Epithelial cell of proximal tubule (primary cell): Measurements from ENCODE around the gene FEM1A. TPM values are rescaled to one million over a fixed set of nuclear protein-coding genes. Genes with fewer than 3 reads are reported as not detected.

Experiments
- DNase-seq: peaks from one replicate; pipeline ENCODE4 v3.0.0-alpha.2; 2011; ENCODE audit warnings: low read depth
- H3K4me3 ChIP-seq: 2 replicates; pipeline ENCODE4 v1.5.1; 2011; ENCODE audit warnings: low read depth, mild to moderate bottlenecking, low read length
- CTCF ChIP-seq: conservative IDR thresholded peaks from 2 replicates; pipeline ENCODE4 v1.5.1; 2012; ENCODE audit warnings: low read depth, mild to moderate bottlenecking, low read length
- total RNA-seq: library from RNA; depleted of rRNA; stranded (reverse); fragments of >200 nt; gene quantifications from 2 replicates; pipeline ENCODE4 v1.2.3, GENCODE V29; 2015

The FEM1A gene
- total RNA-seq, 1 donor from 2014 or later: 10.4 TPM

- TF ChIP-seq CTCF: no peak
- H3K4me3 ChIP-seq: no peak overlapping the region
- DNase-seq: no peak
Observed at GRCh38 chr19:4847190-4847973, 55.8 kb downstream of the FEM1A start.

- DNase-seq: no peak
- no peak overlapping the region for H3K4me3 ChIP-seq
- no peak for TF ChIP-seq CTCF
Observed at GRCh38 chr19:4849019-4849418, 57.5 kb downstream of the FEM1A start.

Other genes starting within 250 kb of the FEM1A start
- gene SEMA6B, start 232.1 kb upstream of the FEM1A start, total RNA-seq: 0.65 TPM in 1 of 2 replicates, not detected in the other
- gene TNFAIP8L1, start 152.2 kb upstream of the FEM1A start, total RNA-seq: 6.7 and 7.4 TPM in 2 replicates
- gene MYDGF, start 121.4 kb upstream of the FEM1A start, total RNA-seq: 83.0 and 126 TPM in 2 replicates
- gene DPP9, start 67.9 kb upstream of the FEM1A start, total RNA-seq: 85.3 and 127 TPM in 2 replicates
- 6.0 and 7.4 TPM in 2 replicates for gene TICAM1, start 40.0 kb downstream of the FEM1A start, total RNA-seq
- gene PLIN3, start 75.9 kb downstream of the FEM1A start, total RNA-seq: 151 and 178 TPM in 2 replicates
- gene ARRDC5, start 111.2 kb downstream of the FEM1A start, total RNA-seq: not detected in 2 replicates
- gene UHRF1, start 117.8 kb downstream of the FEM1A start, total RNA-seq: 81.5 and 191 TPM in 2 replicates
- gene KDM4B, start 177.4 kb downstream of the FEM1A start, total RNA-seq: 11.6 and 20.5 TPM in 2 replicates